Upper lobe of right lung (tissue), 1 donor: ENCODE measurements around the gene ITPRID2. TPM values are rescaled to one million over a fixed set of nuclear protein-coding genes. Genes with fewer than 3 reads are reported as not detected.

Experiments used
- ATAC-seq: fragments of 200-7000 bp; cut with Tn5 transposase; one replicate; pipeline ENCODE4 v1.9.1; 2020; ENCODE audit warnings: mild to moderate bottlenecking, moderate library complexity
- DNase-seq: peaks from one replicate; pipeline ENCODE4 v3.0.0-alpha.2; 2020
- H3K27ac ChIP-seq: fragments of 200-600 bp; one replicate; pipeline ENCODE4 v1.8.0; 2022
- H3K27me3 ChIP-seq: fragments of 200-600 bp; one replicate; pipeline ENCODE4 v1.8.0; 2022; ENCODE audit warnings: mild to moderate bottlenecking
- H3K36me3 ChIP-seq: fragments of 200-600 bp; one replicate; pipeline ENCODE4 v1.8.0; 2022
- H3K4me1 ChIP-seq: fragments of 200-600 bp; one replicate; pipeline ENCODE4 v1.8.0; 2022
- H3K4me3 ChIP-seq: fragments of 200-600 bp; one replicate; pipeline ENCODE4 v1.8.0; 2022; ENCODE audit warnings: mild to moderate bottlenecking
- H3K9me3 ChIP-seq: fragments of 200-600 bp; one replicate; pipeline ENCODE4 v1.8.0; 2022
- CTCF ChIP-seq: fragments of 200-600 bp; IDR thresholded peaks from one replicate; pipeline ENCODE4 v1.8.0; 2022; ENCODE audit warnings: antibody characterized with exemption
- intact Hi-C: fragments of 100-400 bp; cut with DNase I; formaldehyde crosslinking; loops from one replicate; pipeline ENCODE4 v1.11.0; 2022
- total RNA-seq: library from RNA; stranded (reverse); fragmentation: NEBNext Ultra II Directional; extraction: Animal tissue kit (Norgen Biotek cat#: 25700); gene quantifications from one replicate; pipeline ENCODE4 v1.2.1, GENCODE V29; 2021
- donor health status: DM: no; HTN: yes; CAD: no; lungs with severe emphysema.

ITPRID2 gene
- total RNA-seq, 1 donor from 2014 or later, result 242 TPM

DNA sequence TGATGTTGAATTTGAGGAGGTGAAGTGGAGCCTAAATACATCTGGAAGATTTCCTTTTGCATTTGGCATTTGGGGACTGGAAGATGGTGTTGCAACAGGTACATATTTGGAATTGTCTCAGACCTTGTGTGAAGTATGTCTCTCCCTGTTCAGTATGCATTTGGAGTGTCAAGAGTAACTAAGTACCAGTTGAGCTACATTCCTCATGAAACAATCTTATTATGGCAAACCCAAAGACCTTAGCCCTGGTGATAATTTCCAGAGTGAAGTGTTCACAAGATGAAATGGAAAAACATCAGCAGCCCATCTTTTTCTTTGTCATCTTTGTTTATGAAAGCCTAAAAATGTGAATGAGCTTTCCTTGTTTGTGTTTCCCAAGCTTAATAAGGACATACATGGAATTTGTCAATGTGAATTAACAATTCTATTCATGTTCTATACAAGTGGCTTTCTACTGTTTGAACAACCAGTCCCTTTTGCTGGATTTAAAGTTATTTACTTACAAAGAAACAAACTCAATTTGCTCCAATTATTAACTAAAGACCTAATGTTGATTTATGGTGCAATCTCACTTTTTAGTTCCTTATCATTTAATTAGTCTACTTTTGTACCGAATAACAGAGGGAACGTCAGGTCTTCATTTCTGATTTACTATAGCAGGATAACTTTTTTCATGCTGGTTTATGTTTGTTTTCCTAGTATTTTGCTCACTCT lies 52.0 kb downstream of the ITPRID2 start:
- intact Hi-C loops, result no loop called here
- ATAC-seq, result peak; percentile 93

DNA sequence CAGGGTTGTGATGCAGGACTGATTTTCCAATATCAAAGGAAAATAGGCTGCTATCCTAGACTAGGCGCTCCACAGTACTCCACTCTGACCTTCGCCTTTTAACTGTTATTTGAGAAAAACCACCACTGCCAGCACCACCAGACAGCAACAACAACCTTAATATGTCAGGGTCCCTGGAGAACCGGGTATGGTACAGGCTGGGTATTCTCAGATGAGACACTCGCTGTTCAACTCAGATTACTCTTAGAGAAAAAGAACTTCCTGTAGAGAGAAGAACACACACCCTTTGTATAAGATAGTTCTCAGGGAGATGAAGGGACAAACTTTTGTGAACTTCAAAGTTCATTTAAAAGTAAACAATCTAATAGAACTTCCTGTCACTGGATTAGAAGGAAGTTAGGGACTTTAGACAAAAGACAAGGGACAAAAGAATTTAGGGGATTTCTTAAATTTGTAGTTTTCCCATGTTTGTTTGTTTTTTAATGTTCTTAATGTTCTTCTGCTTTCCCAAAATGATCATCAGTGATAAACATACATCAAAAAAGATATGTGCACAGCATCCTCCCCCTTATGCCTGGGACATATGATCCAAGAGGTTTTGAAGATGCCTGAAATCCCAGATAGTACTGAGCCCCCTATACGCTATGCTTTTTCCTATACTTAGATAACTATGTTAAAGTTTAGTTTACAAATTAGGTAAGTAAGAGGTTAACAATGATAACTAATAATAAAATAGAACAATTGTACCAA lies 52.8 kb downstream of the ITPRID2 start:
- TF ChIP-seq CTCF, result no peak
- intact Hi-C loops, result no loop called here
- no peaks in the 10 kb centered on the region for H3K27me3 ChIP-seq
- H3K4me3 ChIP-seq, result no peak overlapping the region
- no peak for DNase-seq
- H3K36me3 ChIP-seq, result no peaks in the 10 kb centered on the region
- no peaks in the 10 kb centered on the region for H3K4me1 ChIP-seq
- H3K27ac ChIP-seq, result peak overlapping the region; percentile 15
- H3K9me3 ChIP-seq, result no peaks in the 10 kb centered on the region
- ATAC-seq, result peak; percentile 9

More for the DNA sequence above, 52.0 kb downstream of the ITPRID2 start:
- DNase-seq, result no peak
- Histone ChIP-seq H3K4me1 (no peaks in the 10 kb centered on the region), H3K36me3 (no peaks in the 10 kb centered on the region), H3K27ac (peak overlapping the region; percentile 15), H3K27me3 (no peaks in the 10 kb centered on the region), H3K9me3 (no peaks in the 10 kb centered on the region), H3K4me3 (no peak overlapping the region)
- TF ChIP-seq CTCF, result no peak

- peak overlapping the region; percentile 15 for H3K27ac ChIP-seq
- TF ChIP-seq CTCF, result no peak
- intact Hi-C loops, result no loop called here
- H3K4me3 ChIP-seq, result no peak overlapping the region
- no peaks in the 10 kb centered on the region for H3K27me3 ChIP-seq
- H3K4me1 ChIP-seq, result no peaks in the 10 kb centered on the region
- no peak for ATAC-seq
- H3K36me3 ChIP-seq, result no peaks in the 10 kb centered on the region
- H3K9me3 ChIP-seq, result no peaks in the 10 kb centered on the region
- DNase-seq, result no peak
Measured at GRCh38 chr2:181944914-181945291, 53.4 kb downstream of the ITPRID2 start.

DNA sequence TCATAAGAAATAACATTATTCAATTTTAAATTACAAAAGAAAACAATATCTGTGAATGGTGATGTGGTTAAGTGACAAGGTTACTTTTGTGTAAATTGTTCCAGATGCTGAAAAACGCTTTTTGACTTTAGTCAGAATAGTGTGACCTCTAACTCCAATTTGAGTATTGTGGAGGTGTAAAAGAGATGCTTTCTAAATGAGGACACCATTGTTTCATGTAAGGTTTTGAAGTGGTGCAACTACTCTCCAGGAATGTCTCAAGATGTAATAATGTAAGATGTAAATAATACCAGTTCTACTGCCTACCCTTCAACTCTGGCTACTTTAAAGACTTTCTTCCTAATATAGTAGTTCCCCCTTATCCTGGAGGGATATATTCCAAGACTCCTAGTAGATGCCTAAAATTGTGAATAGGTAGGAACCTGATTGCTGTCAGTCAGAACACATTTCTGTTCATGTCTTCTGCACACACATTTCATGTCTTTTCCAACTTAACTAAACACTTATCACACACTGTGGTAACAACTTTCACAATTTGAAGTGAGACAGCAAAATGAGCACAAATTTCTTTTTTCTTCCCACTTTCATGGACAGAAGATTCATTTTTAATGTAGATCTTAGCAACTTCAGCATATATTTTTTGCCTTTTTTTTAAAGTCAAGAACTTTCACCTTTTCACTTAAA lies 55.1 kb downstream of the ITPRID2 start:
- H3K27ac ChIP-seq, result no peak overlapping the region
- H3K36me3 ChIP-seq, result no peaks in the 10 kb centered on the region
- no peak for DNase-seq
- intact Hi-C loops, result no loop called here
- H3K9me3 ChIP-seq, result no peaks in the 10 kb centered on the region
- no peaks in the 10 kb centered on the region for H3K4me1 ChIP-seq
- no peak for TF ChIP-seq CTCF
- H3K4me3 ChIP-seq, result no peak overlapping the region
- H3K27me3 ChIP-seq, result no peaks in the 10 kb centered on the region
- no peak for ATAC-seq

DNA sequence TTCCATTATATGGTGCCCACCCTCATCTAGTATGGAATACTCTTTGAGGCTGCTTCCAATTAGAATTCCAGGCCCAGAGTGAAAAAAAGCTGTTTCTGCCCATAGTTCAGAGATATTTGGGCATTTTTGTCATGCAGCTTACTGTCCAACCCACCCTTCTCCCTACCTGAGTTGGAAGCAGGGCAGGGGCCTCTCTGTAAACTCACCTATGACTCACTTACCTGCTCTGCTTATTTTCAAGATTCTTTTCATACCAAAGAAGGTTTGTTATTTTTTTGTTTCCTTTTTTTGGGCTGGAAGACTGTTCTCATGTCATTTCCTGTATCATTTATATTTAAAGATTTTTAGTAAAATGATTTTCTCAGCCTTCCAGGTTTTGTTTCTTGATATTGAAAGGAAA lies 55.7 kb downstream of the ITPRID2 start:
- H3K27me3 ChIP-seq, result no peaks in the 10 kb centered on the region
- no peak for TF ChIP-seq CTCF
- no peaks in the 10 kb centered on the region for H3K4me1 ChIP-seq
- H3K27ac ChIP-seq, result no peak overlapping the region
- no peaks in the 10 kb centered on the region for H3K36me3 ChIP-seq
- no peak for ATAC-seq
- no peaks in the 10 kb centered on the region for H3K9me3 ChIP-seq
- no peak for DNase-seq
- H3K4me3 ChIP-seq, result no peak overlapping the region
- intact Hi-C loops, result no loop called here
